ENCODE data around the gene CHMP4A.

The CHMP4A gene

GRCh38 chr14:24177041-24177825 is 36.1 kb downstream of the CHMP4A start:
- no peak for DNase-seq

GRCh38 chr14:24176599-24176998 is 36.7 kb downstream of the CHMP4A start:
- no peak for DNase-seq

- no peak for DNase-seq
Observed at GRCh38 chr14:24172871-24173281, 40.4 kb downstream of the CHMP4A start.

- no peak for DNase-seq
Observed at GRCh38 chr14:24172261-24172860, 40.9 kb downstream of the CHMP4A start.

- peak; percentile 98 for DNase-seq
Observed at GRCh38 chr14:24171422-24172260, 41.6 kb downstream of the CHMP4A start, which contains the start of gene REC8. Gene REC8 (plus strand): TSS chr14:24172080. CDS start chr14:24172553, 473 bp downstream.

- no peak for DNase-seq
Observed at GRCh38 chr14:24167469-24168114, 45.7 kb downstream of the CHMP4A start.

- no peak for DNase-seq
Observed at GRCh38 chr14:24165785-24166184, 47.5 kb downstream of the CHMP4A start.

GRCh38 chr14:24164518-24164991 is 48.7 kb downstream of the CHMP4A start:
- DNase-seq: no peak

GRCh38 chr14:24162093-24162492 is 51.2 kb downstream of the CHMP4A start:
- no peak for DNase-seq

GRCh38 chr14:24160850-24161804 is 52.2 kb downstream of the CHMP4A start, which contains the start of gene IRF9:
Gene IRF9 (plus strand): TSS chr14:24161265. CDS start chr14:24162145, 880 bp downstream.
- DNase-seq: peak; percentile 98

- no peak for DNase-seq
Observed at GRCh38 chr14:24160499-24160849, 52.8 kb downstream of the CHMP4A start.

GRCh38 chr14:24159777-24160498 is 53.4 kb downstream of the CHMP4A start:
- no peak for DNase-seq

Measured in islet precursor cell (in vitro differentiated cells).